Measurements from ENCODE around the gene VPS26C. TPM values are rescaled to one million over a fixed set of nuclear protein-coding genes. Genes with fewer than 3 reads are reported as not detected.

The VPS26C gene
- total and polyA plus RNA-seq, 2 of the 13 experiments (the other 11 are each of a cell fraction or from before 2014, with no cell fraction given), result 30.3 to 39.7 TPM

- FAIRE-seq (no peak), DNase-seq (ENCODE audit: low spot score) (peak; percentile 27), ATAC-seq (peak; percentile 40)
- Histone ChIP-seq H3K4me2 (ENCODE audit: low read depth, low read length) (peak overlapping the region; percentile 79), H3K4me1 (ENCODE audit: insufficient read depth, low read length) (peaks cover 41% of the 10 kb centered on the region), H3K9ac (ENCODE audit: insufficient read depth, low read depth, low read length) (peak overlapping the region; percentile 79), H3K79me2 (ENCODE audit: insufficient read depth, low read length) (peaks cover 44% of the 10 kb centered on the region), H3K36me3 (replicated peaks in 1 of 2; ENCODE audit: control insufficient read depth in 1 of 2, insufficient read depth in 2 of 2, low read length in 2 of 2) (no peaks in the 10 kb centered on the region; a peak in 1 of 5 replicates), H3K9me3 (ENCODE audit: low read length) (no peaks in the 10 kb centered on the region), H2AFZ (ENCODE audit: low read length) (no peak overlapping the region), H3K4me3 (replicated peaks in 1 of 3; ENCODE audit: insufficient read depth in 1 of 3, low read depth in 2 of 3, low read length in 3 of 3) (peak overlapping the region; percentile 69 to 90 (median 88)), H3K27ac (ENCODE audit: extremely low read length, insufficient read depth, low read length) (peak overlapping the region; percentile 97), H3K27me3 (ENCODE audit: control insufficient read depth in 1 of 2, insufficient read depth in 2 of 2, low read length in 2 of 2) (no peaks in the 10 kb centered on the region), H4K20me1 (ENCODE audit: insufficient read depth, low read length) (no peaks in the 10 kb centered on the region)
- intact Hi-C loops (cut with micrococcal nuclease; ENCODE audit: unreplicated experiment) (loop anchor here (1.0 kb wide), 2 partner anchors 8 to 99 kb away; no protein-coding TSS in a partner anchor), in situ Hi-C loops (cut with HindIII; ENCODE audit: extremely low pct_ligation_motif_present, low pct_unique_long_range_greater_than_20kb) (loop anchor here (5.0 kb wide), 1 partner anchor 101 kb away; the partner anchor contains the start of gene DYRK1A)
- POLR2A ChIA-PET, result interaction anchor here (0.6 to 2.5 kb wide), 20 partner anchors 8 to 298 kb away, joined by 3 to 44 read pairs (median 6); partner anchors contain the start of gene DYRK1A
- WGBS (ENCODE audit: low lambda C conversion rate), result under 1% methylated on average over 18 of the region's 39 CpGs
- TSS peak; percentile 58 for BruUV-seq (replicated peaks)
- CTCF ChIA-PET (ENCODE audit: low intra/inter-chr PET ratio, low total read pairs), result no interaction called here
- TF ChIP-seq ZNF691 (CRISPR knock-in tag; IDR thresholded peaks at IDR 0.05; ENCODE audit: borderline replicate concordance, low read depth) (no peak), ZBTB26 (CRISPR knock-in tag; IDR thresholded peaks at IDR 0.05; ENCODE audit: borderline replicate concordance) (no peak), CTCF (CRISPR knock-in tag; IDR thresholded peaks at IDR 0.05) (no peak), ZNF850 (CRISPR knock-in tag; conservative IDR thresholded peaks at IDR 0.05) (no peak), TEAD2 (CRISPR knock-in tag; IDR thresholded peaks at IDR 0.05) (no peak), CENPBD1 (CRISPR knock-in tag; IDR thresholded peaks at IDR 0.05; ENCODE audit: borderline replicate concordance, low read depth) (no peak), ZNF709 (CRISPR knock-in tag; IDR thresholded peaks at IDR 0.05) (no peak; the same call in 1 of the 2 replicates), NR1H2 (CRISPR knock-in tag; IDR thresholded peaks at IDR 0.05; ENCODE audit: borderline replicate concordance, low read depth) (no peak), KLF6 (CRISPR knock-in tag; IDR thresholded peaks at IDR 0.05) (no peak), ZMAT5 (CRISPR knock-in tag; IDR thresholded peaks at IDR 0.05; ENCODE audit: borderline replicate concordance, low read depth) (no peak), MATR3 (CRISPR knock-in tag; IDR thresholded peaks at IDR 0.05) (no peak), ZNF580 (CRISPR knock-in tag; IDR thresholded peaks at IDR 0.05; ENCODE audit: borderline replicate concordance, low read depth) (no peak), MIER2 (CRISPR knock-in tag; IDR thresholded peaks at IDR 0.05) (no peak), HDAC2 (CRISPR knock-in tag; IDR thresholded peaks at IDR 0.05) (no peak), MXD4 (CRISPR knock-in tag; IDR thresholded peaks at IDR 0.05) (0 out of 2 replicates have a peak, but pooled peaks have one; percentile 24), ZEB1 (IDR thresholded peaks at IDR 0.05; ENCODE audit: insufficient replicate concordance, low read depth) (peak; percentile 92), GATAD2A (CRISPR knock-in tag; IDR thresholded peaks at IDR 0.05) (no peak), MXD3 (CRISPR knock-in tag; IDR thresholded peaks at IDR 0.05) (0 out of 2 replicates have a peak, but pooled peaks have one; percentile 2), NR2F6 (IDR thresholded peaks at IDR 0.05) (no peak), NR2F6 (CRISPR knock-in tag; IDR thresholded peaks at IDR 0.05) (no peak)
These were observed 466 bp downstream of the VPS26C start for GRCh38 chr21:37266515-37267221.

All from HepG2 (cell line).